Activated CD8-positive, alpha-beta memory T cell treated with anti-CD3 and anti-CD28 coated beads for 4 hours (primary cell): Measurements from ENCODE around the gene BTBD17.
"Not testable (repeated sequence)": the region's sequence is repeated elsewhere in the genome, so short reads cannot be mapped to it uniquely, and the experiment has no call there.

Experiments
- DNase-seq, 2 donors: peaks; one replicate each; pipeline ENCODE4 v3.0.0-alpha.2; 2020; ENCODE audit warnings: low read depth in 2 of 2

Gene BTBD17, protein sequence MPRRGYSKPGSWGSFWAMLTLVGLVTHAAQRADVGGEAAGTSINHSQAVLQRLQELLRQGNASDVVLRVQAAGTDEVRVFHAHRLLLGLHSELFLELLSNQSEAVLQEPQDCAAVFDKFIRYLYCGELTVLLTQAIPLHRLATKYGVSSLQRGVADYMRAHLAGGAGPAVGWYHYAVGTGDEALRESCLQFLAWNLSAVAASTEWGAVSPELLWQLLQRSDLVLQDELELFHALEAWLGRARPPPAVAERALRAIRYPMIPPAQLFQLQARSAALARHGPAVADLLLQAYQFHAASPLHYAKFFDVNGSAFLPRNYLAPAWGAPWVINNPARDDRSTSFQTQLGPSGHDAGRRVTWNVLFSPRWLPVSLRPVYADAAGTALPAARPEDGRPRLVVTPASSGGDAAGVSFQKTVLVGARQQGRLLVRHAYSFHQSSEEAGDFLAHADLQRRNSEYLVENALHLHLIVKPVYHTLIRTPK

DNA sequence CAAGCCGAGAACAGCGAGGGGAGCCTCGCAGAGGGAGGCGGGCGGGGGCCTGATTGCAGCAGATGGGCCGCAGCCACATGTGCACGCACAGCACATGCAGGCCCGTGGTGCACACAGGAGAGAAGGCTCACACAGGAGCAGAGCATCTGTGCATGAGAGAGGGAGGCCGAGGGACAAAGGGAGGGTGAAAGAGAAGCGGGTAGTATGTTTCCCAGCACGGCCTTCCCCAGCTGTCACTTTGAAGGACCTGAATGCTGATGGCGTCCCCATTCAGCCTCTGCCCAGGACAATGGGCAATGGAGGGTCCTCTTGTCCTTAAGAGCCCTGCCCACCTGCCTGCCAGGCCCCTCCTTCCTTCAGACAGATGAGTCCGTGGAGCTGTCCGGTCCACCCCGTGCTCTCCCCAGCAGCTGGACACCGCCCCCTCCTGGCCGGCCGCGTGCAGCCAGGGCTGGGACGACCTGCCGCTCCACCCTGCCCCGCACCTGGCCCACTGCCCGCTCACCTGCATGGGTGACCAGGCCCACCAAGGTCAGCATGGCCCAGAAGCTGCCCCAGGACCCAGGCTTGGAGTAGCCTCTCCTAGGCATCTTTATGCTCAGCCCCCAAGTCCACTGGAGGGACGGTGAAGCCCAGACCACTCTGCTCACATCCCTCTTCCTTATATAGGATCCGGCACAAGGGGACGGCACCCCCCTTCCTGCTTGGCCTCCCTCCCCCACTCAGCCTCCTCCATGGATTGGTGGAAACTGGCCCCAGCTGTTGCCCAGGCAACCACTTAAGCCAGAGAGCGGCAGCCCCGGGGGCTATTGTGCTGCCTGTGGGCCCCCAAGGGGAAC is at the start of gene BTBD17:
Gene BTBD17 (minus strand): TSS at position 639 of the 839 bp plus-strand sequence. CDS start 49 bp downstream, at position 590.
- no peak for DNase-seq

DNA sequence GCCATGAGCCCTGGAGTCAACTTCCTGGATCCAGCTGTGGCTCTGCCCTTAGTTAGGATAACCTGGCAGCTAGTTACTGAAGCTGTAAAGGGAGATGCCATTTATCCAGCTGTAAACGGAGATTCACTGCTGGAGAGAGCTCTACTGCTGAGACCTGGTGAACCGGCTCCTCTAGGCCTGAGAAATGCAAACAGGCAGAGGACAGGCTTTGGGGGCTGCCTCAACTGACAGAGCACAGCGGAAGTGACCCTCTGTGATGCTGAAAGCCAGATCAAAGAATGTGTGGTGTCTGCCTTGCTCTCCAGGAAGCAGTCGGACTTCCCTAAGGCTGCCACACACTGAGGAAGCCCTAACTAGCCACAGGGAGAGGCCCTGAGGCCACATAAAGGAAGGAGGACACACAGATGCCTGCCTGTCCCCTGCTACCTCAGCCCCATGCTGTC is 48.4 kb upstream of the BTBD17 start:
- DNase-seq: no peak

DNA sequence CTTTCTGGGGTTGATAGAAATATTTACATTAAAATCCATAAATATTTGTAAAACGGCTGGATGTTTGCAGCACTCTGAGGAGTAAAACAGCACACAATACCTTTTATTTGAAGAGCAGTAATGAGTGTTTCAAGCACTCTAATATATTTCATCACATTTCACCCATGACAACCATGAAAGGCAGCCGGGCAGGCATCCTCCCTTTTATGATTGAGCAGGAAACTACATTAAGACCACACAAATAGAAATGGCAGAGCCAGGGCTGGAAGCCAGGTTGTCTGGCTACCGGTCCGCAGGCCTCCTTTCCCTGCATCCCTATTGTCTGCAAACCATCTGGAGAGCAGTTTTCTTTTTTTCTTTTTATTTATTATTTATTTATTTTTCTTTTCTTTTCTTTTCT is 47.1 kb upstream of the BTBD17 start:
- DNase-seq: no peak

DNA sequence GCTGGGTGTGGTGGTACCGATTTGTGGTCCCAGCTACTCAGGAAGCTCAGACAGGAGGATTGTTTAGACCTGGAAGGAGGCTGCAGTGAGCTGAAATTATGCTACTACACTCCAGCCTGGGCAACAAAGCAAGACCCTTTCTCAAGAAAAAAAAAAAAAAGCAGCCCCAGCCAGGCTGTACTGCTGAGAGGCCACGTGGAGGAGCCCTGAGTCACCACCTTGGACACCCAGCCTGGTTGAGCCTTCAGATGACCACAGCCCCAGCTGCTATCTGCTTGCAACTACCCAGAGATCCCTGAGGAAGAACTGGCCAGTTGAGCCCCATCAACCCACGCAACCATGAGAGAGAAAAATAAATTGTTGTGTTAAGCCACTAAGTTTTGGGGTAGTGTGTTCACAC is 46.6 kb upstream of the BTBD17 start:
- no peak for DNase-seq

DNA sequence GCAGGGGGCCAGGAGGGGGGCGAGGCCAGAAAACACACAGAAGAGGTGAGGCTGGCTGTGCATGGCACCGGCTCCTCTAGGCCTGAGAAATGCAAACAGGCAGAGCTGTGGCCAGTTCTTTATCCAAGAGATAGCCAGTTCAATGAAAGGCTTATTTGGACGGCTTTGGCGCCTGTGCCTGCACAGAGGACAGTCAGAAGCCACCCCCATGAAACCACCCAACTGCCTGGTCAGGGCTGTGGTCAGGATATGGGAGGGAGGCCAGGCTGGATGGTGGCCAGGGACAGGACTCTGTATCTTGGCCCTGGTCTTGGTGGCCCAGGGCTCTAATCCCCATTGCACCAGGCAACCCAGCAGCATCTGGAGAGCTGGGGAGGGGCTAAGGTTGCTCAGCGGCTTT is 45.7 kb upstream of the BTBD17 start:
- no peak for DNase-seq

DNA sequence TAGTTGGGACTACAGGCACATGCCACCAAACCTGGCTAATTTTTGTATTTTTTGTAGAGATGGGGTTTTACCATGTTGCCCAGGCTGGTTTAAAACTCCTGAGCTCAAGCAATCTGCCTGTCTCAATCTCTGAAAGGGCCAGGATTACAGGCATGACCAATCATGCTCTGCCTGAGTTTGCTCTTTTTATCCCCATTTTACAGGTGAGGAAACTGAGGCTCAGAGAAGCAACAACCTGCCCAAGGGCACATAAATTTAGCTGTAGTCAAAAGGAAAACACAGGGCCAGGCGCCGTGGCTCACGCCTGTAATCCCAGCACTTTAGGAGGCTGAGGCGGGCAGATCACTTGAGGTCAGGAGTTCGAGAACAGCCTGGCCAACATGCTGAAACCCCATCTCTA is 43.6 kb upstream of the BTBD17 start:
- not testable (repeated sequence) for DNase-seq

DNA sequence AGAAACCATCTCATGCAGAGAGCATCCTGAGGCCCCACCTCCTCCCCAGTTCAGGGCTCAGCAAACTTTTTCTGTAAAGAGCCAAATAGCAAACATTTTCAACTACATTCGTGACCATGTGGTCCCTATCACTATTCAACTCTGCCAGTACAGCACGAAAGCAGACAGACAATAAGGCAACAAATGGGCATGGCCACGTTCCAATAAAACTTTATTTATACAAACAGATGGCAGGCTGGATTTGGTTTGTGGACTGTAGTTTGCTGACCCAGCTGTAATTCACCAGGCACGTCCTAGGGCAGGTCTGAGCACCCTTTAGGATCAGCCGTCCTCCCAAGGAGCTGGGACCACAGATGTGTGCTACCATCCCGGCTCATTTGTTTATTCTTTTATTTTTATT is 43.1 kb upstream of the BTBD17 start:
- DNase-seq: no peak

DNA sequence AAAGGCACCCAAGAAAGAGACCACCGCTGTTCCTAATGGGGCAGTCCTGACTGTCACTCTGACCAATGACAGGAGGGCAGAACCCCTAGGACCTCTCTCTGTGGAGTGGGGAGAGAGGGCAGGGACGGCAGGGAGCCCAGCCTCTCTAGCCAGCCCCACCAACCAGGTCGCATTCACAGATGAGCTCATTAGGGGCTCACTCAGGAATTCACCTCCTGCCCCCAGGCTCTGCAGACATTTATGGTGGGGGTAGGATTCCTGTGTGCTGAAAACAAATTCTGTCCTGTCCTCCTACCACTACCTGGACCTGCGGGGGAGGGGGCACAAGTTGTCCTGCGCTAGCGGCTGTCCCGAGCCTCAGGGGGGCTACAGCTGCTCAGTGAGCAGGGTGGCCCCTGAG is 42.5 kb upstream of the BTBD17 start:
- no peak for DNase-seq

DNA sequence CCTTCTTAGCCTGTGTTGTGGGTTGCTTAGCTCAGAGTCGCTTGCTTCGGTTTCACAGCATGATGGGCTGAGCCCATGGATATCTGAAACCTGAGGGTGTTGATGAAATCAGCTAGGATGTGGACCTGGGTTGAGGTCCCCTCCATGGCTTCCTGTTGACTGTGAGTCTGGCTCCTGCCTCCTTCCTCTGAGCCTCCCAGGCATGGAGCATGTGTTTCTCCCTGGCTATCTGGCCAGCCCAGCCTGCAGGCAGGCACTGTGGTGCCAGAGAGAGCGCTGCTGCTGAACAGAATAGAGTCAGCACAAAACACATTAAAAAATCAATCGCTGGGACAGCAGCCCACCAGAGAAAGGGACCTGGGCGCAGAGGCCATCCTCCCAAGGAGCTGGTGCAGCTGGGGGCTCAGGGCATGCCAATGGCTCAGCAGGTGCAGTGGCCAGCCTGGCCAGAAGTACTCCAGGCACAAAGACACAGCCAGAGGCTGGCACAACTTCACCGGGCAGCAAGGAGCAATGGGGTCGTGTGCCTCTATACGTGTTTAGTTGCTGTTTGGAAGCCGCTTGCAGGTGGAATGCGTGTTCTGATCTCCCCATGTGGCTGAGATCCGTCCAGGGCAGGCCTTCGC is 42.0 kb upstream of the BTBD17 start:
- DNase-seq: no peak

DNA sequence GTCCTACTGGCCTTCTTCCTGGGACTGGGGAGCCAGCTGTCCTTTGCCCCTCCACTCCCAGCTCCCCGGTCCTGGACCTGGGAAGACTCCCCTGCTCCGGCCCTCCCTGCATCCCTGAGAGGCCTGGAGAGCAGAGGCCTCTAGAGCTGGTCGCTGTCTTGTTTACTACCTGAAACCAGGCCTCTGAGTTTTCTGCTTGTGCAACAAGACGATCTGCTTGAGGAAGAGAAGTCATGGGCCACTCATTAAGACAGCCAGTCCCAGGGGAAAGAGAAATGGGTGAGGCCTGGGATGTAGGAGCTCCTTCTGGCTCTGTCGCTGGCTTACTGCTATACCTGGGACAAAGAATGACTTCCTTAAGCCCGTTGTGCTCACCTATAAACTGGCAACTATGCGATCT is 40.4 kb upstream of the BTBD17 start:
- DNase-seq: no peak

DNA sequence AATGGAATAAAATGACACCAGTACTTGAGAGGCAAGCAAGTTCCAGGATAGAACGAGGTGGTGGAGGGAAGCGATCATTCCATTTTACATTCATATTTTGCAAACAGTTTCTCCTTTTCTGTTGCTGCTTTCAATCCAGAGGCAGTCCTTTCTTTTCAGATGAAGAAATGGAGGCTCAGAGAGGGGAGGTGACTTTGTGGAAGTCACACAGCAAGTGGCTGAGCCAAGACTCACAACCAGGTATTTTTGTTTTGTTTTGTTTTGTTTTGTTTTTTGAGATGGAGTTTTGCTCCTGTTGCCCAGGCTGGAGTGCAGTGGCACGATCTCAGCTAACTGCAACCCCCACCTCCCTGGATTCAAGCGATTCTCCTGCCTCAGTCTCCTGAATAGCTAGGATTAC is 34.9 kb upstream of the BTBD17 start:
- DNase-seq: no peak

DNA sequence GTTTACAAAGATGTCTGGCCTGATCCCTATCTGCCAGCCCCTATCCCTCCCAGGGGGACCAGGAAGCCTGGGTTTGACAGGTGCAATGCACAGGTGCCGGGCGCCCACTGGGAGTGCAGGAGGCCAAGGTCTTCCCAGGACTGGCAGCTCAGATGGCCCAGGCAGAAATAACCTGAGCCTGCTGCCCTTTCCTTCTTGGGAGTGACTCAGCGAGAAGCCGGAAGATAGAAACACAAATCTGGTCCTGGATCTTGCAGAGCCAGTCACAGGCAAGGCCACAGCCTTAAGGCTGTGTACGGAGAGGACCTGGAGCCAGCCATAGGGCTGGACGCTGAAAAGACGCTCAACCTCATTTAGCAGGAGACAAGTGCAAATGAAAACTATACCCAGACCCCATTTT is 33.3 kb upstream of the BTBD17 start:
- no peak for DNase-seq

DNA sequence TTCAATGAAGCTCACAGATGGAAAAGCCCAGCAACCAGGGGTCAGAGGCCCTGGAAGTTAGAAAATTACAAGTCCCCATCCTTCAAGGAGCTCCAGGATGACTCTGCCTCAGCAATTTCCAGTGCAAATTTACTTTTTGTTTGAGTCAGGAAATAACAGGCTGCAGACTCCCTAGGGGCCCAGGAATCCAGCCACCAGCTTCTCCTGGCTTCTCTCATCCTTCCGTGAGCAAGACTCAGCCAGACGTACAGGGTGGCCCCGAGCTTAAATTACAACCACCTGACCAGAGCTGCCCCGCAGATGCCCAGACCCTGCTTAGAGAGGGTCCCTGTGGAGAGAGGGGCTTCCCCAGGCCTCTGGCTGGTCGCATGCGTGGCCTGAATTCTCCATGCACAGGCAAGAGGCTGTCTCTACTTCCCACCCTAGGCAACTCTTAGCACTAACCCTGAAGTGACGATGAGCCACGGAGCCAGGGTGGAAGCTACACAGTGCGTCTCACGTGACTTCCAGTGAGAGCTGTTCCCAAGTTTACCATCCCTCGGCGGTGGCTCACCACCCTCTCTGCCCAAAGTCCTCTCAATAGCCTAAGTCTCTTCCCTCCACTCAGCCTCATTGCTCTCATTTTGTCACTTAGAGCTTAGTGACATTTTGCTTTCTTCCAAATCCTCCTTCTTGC is 32.7 kb upstream of the BTBD17 start:
- no peak for DNase-seq

DNA sequence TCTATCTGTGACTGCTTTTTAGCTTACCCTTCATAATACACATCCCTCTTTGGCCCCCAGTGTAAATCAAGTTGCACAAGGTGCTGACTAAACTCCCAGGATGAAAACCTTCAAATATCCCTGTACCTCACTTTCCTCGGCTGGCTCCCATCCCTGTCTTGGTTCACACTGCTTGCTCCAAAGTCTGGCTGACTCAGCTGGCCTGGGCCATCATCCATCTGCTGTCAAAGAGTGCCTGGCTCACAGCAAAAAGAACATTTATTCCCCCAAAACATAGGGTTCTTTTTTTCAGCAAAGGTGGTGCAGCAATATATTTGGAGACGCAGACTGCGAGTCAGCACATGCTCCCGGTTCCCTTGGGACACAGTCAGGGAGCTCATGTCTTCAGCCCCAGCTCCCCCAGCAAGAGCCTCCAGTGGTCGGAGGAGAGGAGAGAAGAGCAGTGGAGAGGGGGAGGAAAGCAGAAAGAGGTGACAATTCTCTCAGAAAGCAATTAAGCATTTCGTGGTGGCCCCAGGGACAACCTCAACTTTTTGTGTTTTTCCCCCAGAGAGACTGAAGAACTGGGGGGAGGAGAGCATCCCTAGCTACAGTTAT is 31.8 kb upstream of the BTBD17 start:
- no peak for DNase-seq

DNA sequence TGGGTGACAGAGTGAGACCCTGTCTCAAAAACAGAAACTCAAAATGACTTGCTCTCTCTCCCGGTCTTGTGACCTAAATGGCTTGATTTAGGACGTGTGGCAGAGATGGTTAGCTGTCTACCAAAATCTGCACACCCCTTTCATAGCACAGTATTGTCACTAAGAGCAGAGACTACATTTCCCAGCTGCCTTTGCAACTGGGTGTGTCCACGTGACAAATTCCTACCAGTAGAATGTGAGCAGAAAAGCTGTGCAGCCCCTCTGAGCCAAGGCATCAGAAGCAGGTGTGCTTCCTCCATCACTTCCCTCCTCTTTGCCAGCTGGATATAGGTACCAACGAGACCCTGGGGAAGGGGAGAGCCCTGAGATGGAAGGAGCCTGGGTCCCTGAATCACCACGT is 31.2 kb upstream of the BTBD17 start:
- DNase-seq: no peak

DNA sequence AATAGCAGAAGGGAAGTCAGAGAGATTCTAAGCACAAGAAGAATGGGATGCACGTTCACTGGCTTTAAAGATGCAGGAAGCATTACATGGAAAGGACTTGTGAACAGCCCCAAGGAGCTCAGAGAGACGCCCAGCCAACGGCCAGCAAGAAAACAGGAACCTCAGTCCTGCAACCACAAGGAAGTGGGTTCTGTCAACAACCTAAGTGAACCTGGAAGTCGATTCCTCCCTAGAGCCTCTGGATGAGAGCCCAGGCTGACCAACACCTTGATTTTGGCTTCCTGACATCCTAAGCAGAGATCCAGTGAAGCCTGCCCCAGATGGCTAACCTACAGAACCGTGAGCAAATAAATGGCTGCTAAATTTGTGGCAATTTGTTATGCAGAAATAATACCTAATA is 30.1 kb upstream of the BTBD17 start:
- DNase-seq: no peak

DNA sequence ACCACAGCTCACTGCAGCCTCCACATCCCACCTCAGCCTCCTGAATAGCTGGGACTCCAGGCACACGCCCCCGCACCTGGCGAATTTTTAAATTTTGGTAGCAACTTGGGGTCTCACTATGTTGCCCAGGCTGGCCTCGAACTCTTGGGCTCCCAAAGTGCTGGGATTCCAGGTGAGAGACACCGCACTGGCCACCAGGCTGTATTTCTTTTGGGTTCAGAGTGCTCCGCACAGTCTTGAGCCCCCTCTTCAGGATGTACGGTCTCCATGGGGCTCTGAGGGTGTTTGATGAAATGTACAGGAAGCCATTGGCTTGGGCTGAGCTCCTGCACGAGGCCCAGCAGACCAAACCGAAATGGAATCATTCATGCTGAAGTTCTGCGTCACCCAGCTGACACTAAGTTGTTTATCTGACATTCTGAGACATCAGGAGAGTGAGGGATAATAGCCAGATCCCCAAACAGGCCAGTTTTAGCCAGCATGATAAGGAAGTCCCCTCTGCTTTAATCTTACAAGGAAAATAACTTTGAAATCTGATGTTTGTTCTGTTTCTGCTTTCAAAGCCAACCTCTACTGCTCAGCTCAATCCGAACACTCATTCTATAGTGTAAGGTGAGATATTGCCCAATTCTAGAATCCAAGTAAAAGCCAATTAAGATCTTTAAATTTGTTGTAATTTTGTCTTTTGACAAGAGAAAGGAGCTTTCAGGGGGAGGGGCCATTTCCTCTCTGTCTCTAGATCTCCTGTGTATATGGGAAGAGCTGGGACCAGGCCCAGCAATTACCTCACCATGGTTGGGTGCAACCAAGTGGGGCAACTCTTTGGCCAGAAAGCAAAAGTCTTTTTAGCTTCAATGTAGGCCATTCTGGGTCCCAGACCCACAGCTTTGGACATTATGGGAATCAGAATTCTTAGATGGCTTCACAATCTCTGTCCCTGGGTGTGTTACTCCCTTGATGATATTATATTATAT is 29.3 kb upstream of the BTBD17 start:
- DNase-seq: no peak

DNA sequence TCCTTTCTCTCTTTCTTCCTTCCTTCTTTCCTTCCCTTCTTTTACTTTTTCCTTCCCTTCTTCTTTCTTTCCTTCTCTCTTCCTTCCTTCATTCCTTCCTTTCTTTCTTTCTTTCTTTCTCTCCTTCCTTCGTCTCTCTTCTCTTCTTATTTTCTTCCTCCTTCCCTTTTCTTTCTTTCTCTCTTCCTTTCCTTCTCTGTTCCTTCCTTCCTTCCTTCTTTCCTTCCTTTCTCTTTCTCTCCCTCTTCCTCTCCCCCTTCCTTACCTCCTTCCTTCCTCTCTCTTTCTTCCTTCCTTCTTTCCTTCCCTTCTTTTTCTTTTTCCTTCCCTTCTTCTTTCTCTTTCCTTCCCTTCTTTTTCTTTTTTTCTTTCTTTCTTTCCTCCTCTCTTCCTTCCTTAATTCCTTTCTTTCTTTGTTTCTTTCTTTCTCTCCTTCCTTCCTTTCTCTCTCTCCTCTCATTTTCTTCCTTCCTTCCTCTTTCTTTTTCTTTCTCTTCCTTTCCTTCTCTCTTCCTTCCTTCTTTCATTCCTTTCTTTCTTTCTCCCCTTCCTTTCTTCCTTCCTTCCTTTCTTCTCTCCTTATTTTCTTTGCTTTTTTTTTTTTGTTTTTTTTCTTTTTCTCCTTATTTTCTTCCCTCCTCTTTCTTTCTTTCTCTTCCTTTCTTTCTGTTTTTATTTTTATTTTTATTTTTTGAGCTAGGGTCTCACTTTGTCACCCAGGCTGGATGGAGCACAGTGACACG is 28.4 kb upstream of the BTBD17 start:
- DNase-seq: no peak

DNA sequence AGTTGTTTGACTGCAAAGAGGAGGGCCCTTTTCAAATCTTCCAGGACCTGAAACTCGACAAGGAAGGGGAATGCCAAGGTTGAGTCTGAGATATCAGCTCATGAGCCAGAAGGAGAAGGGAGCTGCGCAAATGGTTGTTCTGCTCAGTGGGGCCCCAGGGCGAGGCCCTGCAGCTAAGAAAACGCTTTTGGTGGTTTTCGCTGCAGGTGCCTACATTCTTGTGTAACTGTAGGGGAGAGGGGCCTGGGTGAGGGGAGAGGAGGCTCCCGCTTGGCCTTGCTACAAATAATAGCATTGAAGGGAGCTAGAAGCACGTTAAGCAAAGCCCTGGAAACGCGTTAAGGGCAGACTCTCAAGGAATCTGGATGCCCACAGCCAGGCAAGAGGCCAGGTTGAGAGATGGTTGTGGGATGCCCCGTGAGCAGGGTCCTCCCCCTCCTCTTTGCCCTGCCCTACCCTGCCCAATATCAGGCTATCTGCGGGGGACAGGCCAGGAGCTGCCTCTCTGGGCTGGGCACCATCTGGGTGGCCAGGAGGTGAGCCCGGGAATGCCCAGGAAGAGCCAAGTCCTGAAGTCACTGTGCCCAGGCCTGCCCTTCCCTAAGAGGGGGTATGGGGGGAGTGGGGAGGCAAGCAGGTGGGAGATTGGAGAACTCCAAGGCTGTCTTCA is 27.6 kb upstream of the BTBD17 start:
- no peak for DNase-seq
